ENCODE measurements around the gene EIF3L.

The EIF3L gene

GRCh38 chr22:37812869-37813678 lies 36.1 kb upstream of the EIF3L start:
- ATAC-seq: no peak
- TF ChIP-seq CREB5 (CRISPR knock-in tag; IDR thresholded peaks at IDR 0.05; ENCODE audit: low read depth) (no peak), ZFP30 (CRISPR knock-in tag; IDR thresholded peaks at IDR 0.05) (no peak), PATZ1 (CRISPR knock-in tag; IDR thresholded peaks at IDR 0.05; ENCODE audit: borderline replicate concordance) (no peak)

DNA sequence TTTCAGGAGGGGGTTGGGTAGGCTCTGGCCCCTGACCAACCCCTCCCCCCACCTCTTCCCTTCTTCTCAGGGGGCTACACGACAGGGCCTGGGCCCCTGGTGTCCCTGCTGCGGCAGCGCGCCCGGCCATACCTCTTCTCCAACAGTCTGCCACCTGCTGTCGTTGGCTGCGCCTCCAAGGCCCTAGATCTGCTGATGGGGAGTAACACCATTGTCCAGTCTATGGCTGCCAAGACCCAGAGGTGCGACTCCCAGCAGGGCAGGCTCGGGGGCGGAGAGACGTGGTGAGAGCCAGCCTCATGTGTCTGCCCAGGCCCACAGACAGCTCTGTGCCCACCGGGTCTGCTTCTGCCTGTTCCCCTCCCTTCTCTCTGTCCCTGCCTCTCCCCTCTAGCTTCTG lies 33.6 kb upstream of the EIF3L start:
- ATAC-seq: no peak

DNA sequence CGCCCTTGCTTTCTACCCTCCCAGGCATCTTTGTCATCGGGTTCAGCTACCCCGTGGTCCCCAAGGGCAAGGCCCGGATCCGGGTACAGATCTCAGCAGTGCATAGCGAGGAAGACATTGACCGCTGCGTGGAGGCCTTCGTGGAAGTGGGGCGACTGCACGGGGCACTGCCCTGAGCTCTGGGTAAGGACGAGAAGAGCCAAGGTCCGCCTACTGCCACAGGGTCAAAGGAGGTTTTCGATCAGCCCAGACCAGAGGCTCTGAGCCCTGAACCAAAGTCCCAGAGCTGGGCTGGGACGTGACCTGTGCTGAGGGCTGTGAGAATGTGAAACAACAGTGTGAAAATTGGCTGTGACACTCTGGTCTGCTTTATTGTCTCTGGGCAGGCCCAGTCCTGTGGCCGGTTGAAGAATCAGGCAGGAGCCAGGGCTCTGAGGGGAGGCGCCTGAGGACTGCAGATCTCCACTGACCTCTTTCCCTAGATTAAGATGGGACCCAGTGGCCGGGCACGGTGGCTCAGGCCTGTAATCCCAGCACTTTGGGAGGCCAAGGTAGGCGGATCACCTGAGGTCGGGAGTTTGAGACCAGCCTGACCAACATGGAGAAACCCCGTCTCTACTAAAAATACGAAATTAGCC lies 32.6 kb upstream of the EIF3L start:
- TF ChIP-seq CSDC2 (CRISPR knock-in tag; IDR thresholded peaks at IDR 0.05): no peak
- TF ChIP-seq ZNF8 (CRISPR knock-in tag; IDR thresholded peaks at IDR 0.05): no peak
- no peak for TF ChIP-seq GLIS3 (CRISPR knock-in tag; IDR thresholded peaks at IDR 0.05)
- TF ChIP-seq TOX (CRISPR knock-in tag; IDR thresholded peaks at IDR 0.05; ENCODE audit: borderline replicate concordance): no peak
- TF ChIP-seq PATZ1 (CRISPR knock-in tag; IDR thresholded peaks at IDR 0.05; ENCODE audit: borderline replicate concordance): no peak
- no peak for TF ChIP-seq POU6F1 (CRISPR knock-in tag; IDR thresholded peaks at IDR 0.05; ENCODE audit: borderline replicate concordance, low read depth)
- TF ChIP-seq, protein P1, sequence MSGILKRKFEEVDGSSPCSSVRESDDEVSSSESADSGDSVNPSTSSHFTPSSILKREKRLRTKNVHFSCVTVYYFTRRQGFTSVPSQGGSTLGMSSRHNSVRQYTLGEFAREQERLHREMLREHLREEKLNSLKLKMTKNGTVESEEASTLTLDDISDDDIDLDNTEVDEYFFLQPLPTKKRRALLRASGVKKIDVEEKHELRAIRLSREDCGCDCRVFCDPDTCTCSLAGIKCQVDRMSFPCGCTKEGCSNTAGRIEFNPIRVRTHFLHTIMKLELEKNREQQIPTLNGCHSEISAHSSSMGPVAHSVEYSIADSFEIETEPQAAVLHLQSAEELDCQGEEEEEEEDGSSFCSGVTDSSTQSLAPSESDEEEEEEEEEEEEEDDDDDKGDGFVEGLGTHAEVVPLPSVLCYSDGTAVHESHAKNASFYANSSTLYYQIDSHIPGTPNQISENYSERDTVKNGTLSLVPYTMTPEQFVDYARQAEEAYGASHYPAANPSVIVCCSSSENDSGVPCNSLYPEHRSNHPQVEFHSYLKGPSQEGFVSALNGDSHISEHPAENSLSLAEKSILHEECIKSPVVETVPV (CRISPR knock-in tag; IDR thresholded peaks at IDR 0.05): no peak
- no peak for TF ChIP-seq ISL1 (CRISPR knock-in tag; IDR thresholded peaks at IDR 0.05)
- TF ChIP-seq ESRRG (CRISPR knock-in tag; IDR thresholded peaks at IDR 0.05): no peak
- ATAC-seq: no peak

More for the DNA sequence above, 33.6 kb upstream of the EIF3L start:
- TF ChIP-seq PPARA (CRISPR knock-in tag; IDR thresholded peaks at IDR 0.05; ENCODE audit: borderline replicate concordance): no peak
- no peak for TF ChIP-seq RARB (CRISPR knock-in tag; IDR thresholded peaks at IDR 0.05)
- no peak for TF ChIP-seq ZC3H10 (CRISPR knock-in tag; IDR thresholded peaks at IDR 0.05)
- no peak for TF ChIP-seq ISL1 (CRISPR knock-in tag; IDR thresholded peaks at IDR 0.05)
- TF ChIP-seq ZNF565 (CRISPR knock-in tag; conservative IDR thresholded peaks at IDR 0.05; ENCODE audit: low read depth): no peak
- no peak for TF ChIP-seq ESRRG (CRISPR knock-in tag; IDR thresholded peaks at IDR 0.05)
- TF ChIP-seq ZNF70 (CRISPR knock-in tag; IDR thresholded peaks at IDR 0.05): no peak
- TF ChIP-seq ZNF8 (CRISPR knock-in tag; IDR thresholded peaks at IDR 0.05): no peak
- no peak for TF ChIP-seq POU6F1 (CRISPR knock-in tag; IDR thresholded peaks at IDR 0.05; ENCODE audit: borderline replicate concordance, low read depth)
- TF ChIP-seq CSDC2 (CRISPR knock-in tag; IDR thresholded peaks at IDR 0.05): no peak
- TF ChIP-seq SNAI2 (CRISPR knock-in tag; IDR thresholded peaks at IDR 0.05): no peak
- no peak for TF ChIP-seq PATZ1 (CRISPR knock-in tag; IDR thresholded peaks at IDR 0.05; ENCODE audit: borderline replicate concordance)
- TF ChIP-seq, protein P1 (CRISPR knock-in tag; IDR thresholded peaks at IDR 0.05): no peak
- no peak for TF ChIP-seq OSR1 (CRISPR knock-in tag; IDR thresholded peaks at IDR 0.05)
